HCEC 1CT (cell line): Measurements from ENCODE around the gene SASS6.

Experiments used
- DNase-seq: peaks from one replicate; pipeline ENCODE4 v3.0.0-alpha.2; 2017

Gene SASS6

GRCh38 chr1:100039591-100039990 lies 93.1 kb downstream of the SASS6 start:
- DNase-seq = no peak

- DNase-seq = peak; percentile 67
Observed at GRCh38 chr1:100038660-100039287, 94.0 kb downstream of the SASS6 start.

GRCh38 chr1:100037927-100038659 lies 94.6 kb downstream of the SASS6 start:
- peak; percentile 86 for DNase-seq

GRCh38 chr1:100037656-100037926 lies 95.1 kb downstream of the SASS6 start:
- no peak for DNase-seq

DNA sequence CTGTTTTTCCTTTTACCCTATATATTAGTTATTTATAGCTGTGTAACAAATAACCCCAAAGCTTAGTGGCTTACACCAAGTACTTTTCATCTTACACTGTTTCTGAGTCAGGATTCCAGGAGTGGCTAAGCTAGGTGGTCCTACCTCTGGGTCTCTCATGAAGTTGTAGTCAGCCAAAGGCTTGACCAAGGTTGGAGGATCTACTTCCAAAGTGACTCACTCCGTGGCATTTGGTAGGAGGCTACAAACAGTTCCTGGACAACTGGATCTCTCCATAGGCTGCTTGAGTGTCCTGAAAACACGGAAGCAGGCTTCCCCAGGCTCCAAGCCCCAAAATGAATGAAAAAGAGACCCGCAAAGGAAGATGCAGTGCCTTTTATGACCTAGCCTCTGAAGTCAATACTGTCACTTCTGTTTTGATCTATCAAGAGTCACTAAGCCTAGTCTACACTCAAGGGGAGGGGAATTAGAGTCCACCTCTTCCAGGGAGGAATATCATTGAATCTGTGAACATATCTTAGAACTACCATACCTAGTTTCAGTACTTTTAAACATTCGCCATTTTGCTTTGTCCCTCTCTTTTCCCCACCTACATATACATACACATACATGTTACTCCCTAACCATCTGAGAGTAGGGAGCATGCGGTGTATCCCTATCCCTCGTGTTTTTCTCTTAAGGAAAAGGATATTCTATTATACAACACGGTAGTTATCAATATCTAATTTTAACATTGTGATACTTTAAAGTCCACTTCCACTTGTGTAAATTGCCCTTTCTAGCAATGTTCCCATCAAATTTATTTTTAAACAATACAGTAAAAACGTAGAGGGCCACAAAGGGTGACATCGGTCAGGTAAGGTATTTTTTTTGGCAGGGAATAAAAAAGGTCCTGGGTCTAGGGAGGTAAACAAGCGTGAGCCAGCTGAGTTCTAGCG lies 95.7 kb downstream of the SASS6 start:
- DNase-seq = peak; percentile 64

GRCh38 chr1:100035214-100035613 lies 97.5 kb downstream of the SASS6 start:
- DNase-seq = no peak

GRCh38 chr1:100034470-100034869 lies 98.3 kb downstream of the SASS6 start:
- peak; percentile 46 for DNase-seq
